Stimulated activated CD8-positive, alpha-beta memory T cell treated with anti-CD3 and anti-CD28 coated beads, Interleukin-15, amount 100 ng/mL, for 48 hours (primary cell): ENCODE results near the gene SFXN3.
A peak's percentile ranks its signal among the peaks of the same experiment; 100 is the strongest.
"Not testable (repeated sequence)": the region's sequence is repeated elsewhere in the genome, so short reads cannot be mapped to it uniquely, and the experiment has no call there.

Experiments used
- DNase-seq, 2 donors: peaks; one replicate each; pipeline ENCODE4 v3.0.0-alpha.2; 2020; ENCODE audit warnings: low read depth in 2 of 2

Gene SFXN3

DNA sequence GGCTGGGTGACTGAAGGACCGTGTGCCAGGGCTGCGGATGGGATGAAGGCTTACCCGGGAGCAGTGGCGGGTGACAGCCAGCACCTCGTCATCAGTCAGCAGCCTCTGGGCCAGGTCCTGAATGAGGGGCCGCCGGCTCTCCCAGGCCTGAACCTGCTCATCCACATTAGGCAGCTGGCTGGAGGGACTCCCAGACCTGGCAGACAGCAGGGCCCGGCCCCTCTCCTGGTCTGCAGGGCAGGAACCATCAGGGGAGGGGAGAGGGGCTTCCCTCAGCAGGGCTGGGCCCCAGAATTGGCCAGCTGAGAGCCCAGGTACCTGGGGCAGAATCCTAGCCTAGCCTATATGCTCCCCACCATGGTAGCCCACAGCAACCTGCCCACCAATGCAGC, 15.5 kb upstream of the SFXN3 start:
- no peak for DNase-seq

DNA sequence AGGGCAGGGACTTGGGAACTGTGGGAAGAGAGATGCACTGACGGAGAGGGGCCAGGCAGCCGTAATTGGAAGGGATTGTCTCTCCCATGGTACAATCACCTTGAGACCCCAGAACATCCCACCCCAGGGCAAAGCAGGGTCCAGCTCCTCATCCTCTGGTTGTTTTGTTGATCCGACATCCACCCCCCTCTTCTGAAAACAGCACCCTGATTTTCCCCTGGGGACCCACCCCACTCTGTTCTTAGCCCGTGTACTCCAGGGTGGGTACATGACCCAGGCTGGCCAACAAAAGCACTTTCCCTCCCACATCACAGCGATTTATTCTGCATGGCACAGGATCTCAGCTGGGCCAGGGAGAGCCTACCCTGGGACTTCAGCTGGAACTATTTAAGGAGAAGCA, 14.2 kb upstream of the SFXN3 start:
- DNase-seq = no peak

DNA sequence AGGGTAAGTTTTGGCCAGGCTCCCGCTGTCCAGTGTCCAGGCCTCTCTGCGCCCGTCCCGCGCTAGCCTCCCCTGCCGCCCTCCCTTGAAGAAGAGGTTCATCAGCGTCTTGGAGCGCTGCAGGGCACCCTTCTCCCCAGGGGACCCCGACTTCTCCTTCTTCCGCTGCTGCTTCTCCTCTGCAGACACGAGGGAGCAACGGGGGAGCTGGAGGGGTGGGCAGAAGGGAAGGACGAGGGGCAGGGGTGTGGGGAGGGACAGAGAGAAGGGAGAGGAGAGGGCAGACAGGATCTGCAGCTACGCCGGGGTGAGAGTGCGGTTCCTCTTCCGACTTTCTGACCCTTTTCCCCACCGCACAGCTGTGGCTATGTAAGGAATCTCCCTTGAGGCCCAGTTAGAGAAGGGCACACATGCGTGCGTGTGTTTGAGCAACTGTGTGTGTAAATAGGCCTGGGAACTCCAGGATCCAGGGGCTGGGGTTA, 12.9 kb upstream of the SFXN3 start:
- DNase-seq = no peak

DNA sequence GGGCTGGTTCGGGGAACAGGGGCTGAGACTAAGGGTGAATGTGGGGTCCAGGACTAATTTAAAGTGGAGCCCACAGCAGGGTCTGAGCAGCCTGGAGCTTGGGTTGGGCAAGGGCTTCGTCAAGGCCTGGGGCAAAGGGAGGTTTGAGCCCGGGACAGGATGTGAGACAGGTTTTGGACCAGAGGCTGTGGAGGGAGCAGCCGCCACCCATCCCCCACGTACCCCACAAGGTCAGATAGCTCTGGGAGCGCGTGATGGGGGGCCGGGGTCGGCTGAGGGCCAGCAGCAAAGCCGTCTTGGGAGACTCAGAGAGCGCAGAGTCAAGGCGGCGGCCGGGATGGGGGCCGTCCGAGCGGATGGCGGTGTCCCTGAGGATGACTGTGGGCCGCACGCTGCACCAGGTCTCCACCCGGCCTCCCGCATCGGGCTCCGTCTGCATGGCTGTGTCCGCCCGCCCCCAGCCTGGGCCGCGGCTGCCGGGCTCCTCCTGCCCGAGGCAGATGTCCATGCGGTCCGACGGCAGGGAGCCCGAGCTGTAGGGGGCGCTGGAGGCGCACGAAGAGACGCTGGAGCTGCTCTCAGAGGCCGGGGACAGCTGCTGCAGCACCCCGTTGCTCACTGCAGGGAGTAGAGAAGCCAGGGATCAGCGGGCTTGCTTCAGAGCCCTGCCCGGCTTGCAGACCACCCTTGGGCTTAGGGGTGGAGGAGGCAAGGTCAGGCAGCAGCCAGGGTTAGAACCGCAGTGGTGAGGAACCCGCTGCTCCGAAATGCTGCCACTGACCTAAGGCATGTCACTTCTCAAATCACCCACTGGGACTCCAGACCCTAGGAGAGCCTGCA, 12.2 kb upstream of the SFXN3 start:
- peak; percentile 68 to 74 for DNase-seq

DNA sequence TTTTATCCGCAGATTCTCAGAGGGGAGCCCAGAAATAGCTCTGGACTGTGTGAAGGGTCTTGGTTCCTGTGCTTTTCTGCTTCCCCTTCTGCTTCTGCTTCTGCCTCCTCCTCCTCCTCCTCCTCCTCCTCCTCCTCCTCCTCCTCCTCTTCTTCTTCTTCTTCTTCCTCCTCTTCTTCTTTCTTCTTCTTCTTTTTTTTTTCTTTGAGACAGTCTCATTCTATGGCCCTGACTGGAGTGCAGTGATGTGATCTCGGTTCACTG, 11.7 kb upstream of the SFXN3 start:
- DNase-seq = no peak

DNA sequence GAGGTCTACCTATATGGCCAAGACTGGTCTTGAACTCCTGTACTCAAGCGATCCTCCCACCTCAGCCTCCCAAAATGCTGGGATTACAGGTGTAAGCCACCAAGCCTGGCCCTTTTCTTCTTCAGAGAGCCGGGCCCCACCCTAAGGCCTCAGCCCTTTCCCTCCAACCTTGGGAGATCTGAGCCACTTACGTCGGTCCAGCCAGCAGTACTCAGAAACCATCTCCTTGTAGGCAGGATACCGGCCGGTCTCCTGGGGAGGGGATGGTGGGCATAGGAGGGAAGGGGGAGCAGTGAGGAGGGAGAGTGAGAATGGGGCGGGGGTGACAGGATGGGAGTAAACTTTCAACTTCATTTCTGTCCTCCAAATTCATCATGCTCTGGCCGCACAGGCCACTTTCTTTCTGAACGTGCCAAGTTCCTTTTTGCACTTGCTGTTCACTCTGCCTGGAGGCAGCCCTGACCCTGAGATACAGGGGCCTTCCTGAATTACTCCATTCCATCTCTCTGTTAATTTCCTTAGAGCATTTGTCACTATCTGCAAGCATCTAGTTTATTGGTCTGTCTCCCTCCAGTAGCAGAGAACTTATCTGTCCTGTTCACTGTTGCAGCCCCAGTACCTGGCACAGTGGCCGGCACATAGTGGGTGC, 10.5 kb upstream of the SFXN3 start:
- no peak for DNase-seq

DNA sequence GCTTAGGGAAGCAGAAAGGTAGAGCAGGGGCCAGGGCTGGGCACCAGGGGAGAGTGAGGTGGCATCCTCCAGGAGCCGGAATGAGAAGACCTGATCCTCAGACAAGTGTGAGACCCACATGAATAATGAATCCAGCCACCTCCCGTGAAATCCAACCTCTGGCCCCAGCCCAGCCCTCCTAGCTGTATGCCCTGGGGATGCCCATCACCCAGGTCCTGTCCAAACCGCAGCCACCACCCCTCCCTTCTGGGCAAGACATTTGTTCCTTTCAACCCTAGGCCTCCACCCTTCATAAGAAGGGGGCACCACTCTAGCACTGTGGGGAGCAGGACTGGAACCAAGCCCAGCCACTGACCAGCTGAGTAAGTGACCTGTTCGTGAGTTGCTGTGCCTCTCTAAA, 9.8 kb upstream of the SFXN3 start:
- no peak for DNase-seq

DNA sequence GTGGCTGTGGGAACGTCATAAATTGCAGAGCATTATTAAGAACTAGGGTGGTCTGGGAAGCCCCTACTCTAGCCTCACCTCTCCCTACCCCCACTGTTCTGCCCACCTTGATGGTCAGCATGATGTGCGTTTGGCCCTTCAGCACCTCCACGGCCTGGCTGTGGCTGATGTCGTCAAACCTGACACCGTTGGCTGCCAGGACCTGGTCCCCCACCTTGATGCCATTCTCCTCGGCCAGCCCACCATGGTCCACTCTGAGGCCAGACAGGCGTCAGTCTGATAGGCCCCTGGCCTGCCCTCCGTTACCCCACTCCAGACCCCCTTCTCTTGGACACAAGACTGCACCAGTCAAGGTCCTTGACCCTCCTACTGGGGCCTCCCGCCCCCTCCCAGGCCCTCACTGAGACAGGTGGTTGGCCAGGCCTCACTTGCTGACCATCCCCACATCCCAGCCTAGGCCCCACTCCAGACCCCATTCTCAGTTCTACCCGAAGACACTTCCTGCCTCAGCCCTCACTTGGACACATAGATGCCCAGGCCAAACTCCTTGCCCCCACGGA, 9.3 kb upstream of the SFXN3 start:
- no peak for DNase-seq

DNA sequence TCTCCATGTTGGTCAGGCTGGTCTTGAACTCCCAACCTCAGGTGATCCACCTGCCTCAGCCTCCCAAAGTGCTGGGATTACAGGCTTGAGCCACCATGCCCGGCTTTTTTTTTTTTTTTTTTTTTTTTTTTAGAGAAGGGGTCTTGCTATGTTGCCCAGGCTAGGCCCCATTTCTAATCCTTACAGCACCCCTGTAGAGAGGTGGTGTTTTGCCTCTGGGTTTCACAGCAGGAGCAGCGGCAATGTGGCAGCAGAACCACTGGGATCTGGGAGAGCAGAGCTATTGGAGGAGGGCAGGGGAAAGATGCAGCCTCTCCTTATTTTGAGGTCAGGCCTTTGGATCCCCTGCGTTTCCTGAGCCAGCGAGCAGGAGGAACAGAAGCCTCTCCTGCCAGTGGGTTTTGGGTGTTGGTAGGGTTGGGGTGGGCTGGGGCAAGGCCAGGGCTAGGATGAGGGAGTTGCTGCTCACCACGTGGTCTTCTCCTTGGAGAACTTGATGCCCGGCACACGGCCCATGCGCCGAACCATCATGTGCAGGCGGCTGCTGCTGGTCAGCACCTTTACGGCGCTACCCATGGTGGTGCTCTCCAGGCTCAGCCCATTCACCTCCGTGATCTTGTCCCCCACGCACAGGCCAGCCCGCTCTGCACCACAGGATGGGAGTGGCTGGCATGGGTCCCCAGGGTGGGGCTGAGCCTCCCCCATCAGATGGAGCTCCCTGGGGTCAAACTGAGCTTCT, 7.9 kb upstream of the SFXN3 start:
- DNase-seq = no peak

DNA sequence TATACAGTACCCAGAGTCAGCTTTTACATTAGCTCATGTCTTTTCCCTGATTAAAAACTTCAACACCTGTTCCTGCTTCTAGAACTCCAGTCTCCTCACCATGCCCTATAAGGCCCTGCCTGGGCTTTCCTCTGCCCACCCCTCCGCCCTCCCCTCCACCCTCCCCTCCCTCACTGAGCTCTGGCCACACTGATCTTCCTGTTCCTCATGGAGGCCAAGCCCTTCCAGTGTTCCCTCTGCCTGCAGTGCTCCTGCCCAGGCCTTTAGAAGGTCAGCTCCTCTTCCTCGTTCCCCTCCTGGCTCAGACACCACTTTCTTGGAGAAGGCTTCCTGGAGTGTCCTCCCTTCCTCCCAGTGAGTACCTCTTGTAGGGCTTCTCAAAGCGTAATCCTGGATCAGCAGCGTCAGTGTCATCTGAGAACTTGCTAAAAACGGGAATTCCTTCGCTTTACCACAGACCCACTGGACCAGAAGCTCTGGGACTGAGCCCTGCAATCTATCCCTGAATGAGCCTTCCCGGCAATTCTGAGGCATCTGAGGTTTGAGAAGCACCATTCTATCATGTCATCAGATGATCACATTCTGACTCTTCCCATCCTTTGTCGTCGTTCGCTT, 3.8 kb upstream of the SFXN3 start:
- no peak for DNase-seq

DNA sequence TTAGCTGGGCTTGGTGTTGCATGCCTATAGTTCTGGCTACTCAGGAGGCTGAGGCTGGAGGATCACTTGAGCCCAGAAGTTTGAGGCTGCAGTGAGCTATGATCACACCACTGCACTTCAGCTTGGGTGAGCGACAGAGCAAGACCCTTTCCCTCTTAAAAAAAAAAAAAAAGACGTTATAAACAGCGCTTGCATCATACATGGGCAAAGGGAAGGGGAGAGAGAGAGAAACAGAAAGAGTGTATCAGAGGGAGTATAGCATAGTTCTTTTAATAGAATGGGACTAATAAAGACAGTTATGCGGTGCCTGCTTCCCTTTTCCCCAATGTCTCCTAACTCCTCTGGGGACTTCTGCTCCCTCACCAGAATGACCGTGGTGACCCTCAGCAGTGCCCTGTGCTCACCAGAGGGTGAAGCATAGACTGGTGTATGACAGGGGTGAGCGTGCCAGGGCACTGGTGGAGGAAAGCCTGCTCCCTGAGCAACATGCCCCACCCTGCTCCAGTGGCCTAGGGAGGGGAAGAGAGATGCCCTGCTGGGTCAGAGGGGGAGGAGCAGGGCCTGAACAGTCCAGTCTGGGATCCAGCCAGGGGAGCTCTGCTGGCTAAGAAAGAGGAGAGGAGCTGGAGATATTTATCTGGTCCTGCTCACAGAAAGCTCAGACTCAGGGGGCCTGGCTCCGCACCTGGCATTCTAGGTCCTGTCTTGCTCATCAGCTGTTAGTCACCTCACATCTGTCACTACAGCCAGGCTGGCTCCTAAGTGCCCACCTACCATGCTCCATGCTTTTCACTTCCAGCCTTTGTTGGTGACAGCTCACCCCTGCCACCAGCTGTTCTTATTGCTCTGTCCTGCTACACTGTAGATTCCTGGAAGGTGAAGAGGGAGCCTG, 2.3 kb upstream of the SFXN3 start:
- no peak for DNase-seq

DNA sequence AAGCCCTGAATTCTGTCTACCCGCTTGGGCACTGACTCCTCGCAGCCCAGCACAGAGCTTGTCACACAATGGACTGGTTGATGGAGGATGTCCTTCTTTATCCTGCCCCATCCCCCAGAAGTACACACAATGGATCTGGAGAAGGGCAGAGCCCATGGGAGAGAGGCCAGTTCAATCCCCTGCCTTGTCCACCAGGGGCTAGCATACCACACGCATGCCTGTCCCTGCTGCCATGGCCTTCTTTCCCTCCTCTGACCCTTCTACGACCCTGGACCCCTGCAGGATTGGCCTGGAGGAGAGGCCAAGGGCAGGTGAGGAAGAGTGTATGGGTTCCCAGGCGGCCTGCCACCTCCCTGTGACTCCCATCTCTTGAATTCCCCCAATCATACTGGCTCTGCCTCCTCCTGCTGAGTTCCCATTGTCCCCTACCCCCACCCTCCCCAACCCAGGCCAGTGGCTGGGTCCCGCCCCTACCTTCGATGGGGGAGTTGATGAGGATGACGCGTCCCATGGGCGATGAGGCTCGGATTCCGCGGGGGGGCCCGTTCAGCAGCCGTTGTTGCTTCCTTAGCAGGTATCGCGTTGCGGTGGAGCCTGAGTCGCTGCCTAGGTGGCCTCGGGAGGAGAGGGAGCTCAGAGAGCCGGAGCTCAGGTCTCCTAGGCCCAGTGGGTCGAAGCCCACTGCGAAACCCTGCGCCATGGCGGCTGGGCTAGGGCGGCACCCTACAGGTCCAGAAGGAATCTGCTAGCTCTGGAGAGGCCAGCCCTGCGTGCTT, 1.3 kb upstream of the SFXN3 start:
- DNase-seq = no peak

DNA sequence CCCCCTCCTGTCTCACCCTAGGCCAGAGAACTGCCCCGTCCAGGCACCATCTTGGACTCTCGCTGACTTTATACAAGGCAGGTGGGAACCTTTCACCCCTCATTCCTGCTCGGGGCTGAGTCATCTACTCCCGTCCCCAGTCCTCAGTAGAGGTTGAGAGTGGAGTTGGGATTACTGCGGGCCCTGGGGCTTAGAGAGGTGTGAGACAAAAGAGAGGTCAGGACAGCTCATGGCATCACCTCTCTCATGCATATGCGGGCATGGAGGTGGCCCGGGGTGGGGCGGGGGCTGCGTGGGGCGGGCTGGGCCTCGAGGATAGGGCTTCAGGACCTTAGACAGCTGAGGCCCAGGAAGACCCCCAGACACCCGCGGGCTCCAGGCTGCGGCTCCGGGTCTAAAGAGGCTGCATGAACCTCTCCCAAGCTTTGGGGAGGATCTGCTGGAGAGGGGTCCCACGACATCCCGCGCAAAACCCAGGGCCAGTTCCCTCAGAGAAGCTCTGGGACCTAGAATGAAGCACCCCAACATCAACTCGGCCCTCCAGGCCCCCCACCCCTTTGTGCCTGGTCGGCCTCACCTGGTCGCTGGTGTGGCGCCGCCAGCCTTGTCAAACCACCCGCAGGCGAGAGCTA, 422 bp upstream of the SFXN3 start:
- no peak for DNase-seq

DNA sequence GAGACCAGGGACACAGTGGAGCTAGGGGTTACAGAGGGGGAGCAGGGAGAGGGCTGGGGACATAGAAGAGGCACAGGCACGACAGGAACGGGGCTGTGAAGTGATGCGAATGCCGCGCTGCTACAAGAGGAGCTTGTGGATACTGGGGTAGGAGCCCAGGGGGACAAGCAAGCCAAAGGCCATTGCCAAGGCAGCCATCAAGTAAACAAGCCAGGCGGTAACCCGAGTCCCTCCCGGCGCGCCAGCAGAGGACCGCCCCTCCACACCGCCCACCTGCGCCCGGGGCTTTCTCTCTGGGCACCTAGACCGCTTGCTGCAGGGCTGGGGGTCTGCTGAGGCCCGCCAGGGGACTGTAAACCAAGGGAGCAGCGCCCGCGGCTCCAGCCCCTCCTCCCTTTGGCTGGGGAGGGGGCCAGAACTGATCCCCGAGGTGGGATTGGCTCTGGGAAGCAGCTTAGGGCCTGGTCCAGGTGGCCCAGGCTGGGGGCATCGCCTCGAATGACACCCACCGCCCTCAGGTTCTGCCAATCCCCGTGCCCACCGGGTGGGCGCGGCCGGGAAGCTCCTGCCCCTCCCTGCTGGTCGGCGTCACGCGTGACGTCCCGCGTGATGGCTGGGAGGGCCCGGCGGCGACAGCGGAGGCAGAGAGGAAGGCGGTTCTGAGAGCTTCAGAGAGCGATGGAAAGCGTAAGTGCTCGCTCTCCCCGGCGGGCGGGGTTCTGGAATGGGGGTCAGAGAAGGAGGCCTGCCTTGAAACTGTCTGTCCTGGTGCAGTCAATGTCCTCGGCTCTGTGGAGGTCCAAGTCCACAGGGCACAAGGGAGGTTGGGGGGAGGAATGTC, 982 bp downstream of the SFXN3 start:
- DNase-seq = peak; percentile 54 to 57

DNA sequence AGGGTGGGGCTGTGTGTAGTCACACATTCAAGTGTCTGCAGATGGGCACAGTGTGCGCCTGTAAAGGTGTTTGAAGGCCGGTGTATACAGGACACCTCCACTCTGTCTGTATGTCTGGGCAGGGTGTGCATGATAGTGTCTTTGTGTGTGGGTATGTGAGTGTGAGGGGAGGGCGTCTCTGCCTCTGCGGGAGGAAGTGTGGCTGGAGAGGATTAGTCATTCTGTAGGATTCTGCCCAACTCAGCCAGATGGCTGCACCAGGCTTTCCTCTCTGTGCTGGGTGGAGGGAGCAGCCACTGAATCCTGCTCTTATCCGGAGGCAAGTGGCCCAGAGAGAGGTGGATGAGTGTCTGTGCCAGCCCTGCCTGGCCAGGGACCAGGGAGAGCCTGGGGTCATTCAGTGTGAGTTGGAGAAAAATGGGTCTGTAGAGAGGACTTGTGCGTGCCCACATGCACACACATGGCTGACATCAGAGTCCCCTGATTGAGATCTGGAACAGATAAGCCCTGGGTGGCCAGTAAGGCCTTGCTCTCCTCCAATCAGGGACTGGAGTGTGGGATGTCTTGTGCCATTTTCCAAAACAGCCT, 1.7 kb downstream of the SFXN3 start:
- peak; percentile 55 for DNase-seq

DNA sequence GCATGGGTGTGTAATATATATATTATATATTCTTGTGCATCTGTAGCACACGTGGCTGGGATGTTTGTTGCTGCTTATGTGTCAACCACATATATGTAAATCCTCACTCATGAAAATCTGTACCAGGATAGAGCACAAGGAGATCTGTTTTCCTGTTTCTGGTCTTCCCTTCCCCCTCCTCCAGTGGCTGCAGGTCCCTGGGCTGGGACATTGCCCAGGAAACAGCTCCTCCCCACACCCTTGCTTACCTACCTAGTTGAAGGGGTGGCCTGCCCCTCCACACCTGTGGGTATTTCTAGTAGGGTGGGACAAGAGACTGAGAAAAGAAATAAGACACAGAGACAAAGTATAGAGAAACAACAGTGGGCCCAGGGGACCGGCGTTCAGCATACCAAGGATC, 2.2 kb downstream of the SFXN3 start:
- DNase-seq = no peak

DNA sequence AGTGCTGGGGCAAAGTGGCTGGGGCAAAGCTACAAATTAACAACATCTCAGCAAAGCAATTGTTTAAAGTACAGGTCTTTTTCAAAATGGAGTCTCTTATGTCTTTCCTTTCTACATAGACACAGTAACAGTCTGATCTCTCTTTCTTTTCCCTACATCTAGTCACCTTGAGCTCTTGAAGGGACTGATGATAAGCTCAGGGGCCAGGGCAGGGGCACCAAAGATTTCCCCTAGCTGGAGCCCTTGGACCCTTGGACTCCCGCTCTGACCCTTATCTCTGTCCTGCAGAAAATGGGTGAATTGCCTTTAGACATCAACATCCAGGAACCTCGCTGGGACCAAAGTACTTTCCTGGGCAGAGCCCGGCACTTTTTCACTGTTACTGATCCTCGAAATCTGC, 3.4 kb downstream of the SFXN3 start:
- not testable (repeated sequence) for DNase-seq

DNA sequence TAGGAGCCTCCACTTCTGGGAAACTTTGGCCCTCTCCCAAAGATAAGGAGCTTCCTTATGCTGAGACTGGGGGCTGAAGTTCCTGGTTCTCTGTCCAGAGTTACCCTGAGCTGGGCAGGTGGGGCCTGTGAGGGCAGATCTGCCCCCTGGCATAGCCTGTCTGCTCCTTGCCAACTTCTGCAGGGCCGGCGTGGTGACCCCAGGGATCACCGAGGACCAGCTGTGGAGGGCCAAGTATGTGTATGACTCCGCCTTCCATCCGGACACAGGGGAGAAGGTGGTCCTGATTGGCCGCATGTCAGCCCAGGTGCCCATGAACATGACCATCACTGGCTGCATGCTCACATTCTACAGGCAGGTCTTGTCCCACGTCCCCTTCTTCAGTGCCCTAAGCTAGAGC, 4.3 kb downstream of the SFXN3 start:
- DNase-seq = no peak
